ENCODE results near the gene HAO1. TPM values are rescaled to one million over a fixed set of nuclear protein-coding genes. Genes with fewer than 3 reads are reported as not detected.
A peak's percentile ranks its signal among the peaks of the same experiment; 100 is the strongest.

Gene HAO1
- total RNA-seq, 2 experiments from 2014 or later, result not detected

GRCh38 chr20:7911586-7912330 is 28.5 kb downstream of the HAO1 start:
- Mint-ChIP-seq H3K27me3 (no peaks in the 10 kb centered on the region), H3K4me3 (no peak overlapping the region), H3K4me1 (no peaks in the 10 kb centered on the region), H3K9me3 (no peaks in the 10 kb centered on the region), H3K27ac (no peak overlapping the region), H3K36me3 (ENCODE audit: low read depth) (no peaks in the 10 kb centered on the region)
- POLR2A ChIA-PET, result no interaction called here
- CTCF ChIA-PET, result no interaction called here
- DNase-seq, result no peak

GRCh38 chr20:7908905-7909304 is 31.4 kb downstream of the HAO1 start:
- ChIA-PET CTCF (interaction anchor here (0.7 kb wide), 1 partner anchor 56 kb away, joined by 4 read pairs; no protein-coding TSS in a partner anchor), POLR2A (no interaction called here)

GRCh38 chr20:7903429-7903828 is 36.8 kb downstream of the HAO1 start:
- ChIA-PET POLR2A (no interaction called here), CTCF (no interaction called here)
- no peaks in the 10 kb centered on the region for H3K27me3 Mint-ChIP-seq
- no peaks in the 10 kb centered on the region for H3K36me3 Mint-ChIP-seq (ENCODE audit: low read depth)
- H3K4me3 Mint-ChIP-seq, result no peak overlapping the region
- H3K9me3 Mint-ChIP-seq, result no peaks in the 10 kb centered on the region
- DNase-seq, result no peak
- H3K4me1 Mint-ChIP-seq, result no peaks in the 10 kb centered on the region
- no peak overlapping the region for H3K27ac Mint-ChIP-seq

More at GRCh38 chr20:7908905-7909304, 31.4 kb downstream of the HAO1 start:
- no peaks in the 10 kb centered on the region for H3K4me1 Mint-ChIP-seq
- H3K27me3 Mint-ChIP-seq, result no peaks in the 10 kb centered on the region
- DNase-seq, result no peak
- H3K27ac Mint-ChIP-seq, result no peak overlapping the region
- H3K36me3 Mint-ChIP-seq (ENCODE audit: low read depth), result no peaks in the 10 kb centered on the region
- H3K9me3 Mint-ChIP-seq, result no peaks in the 10 kb centered on the region
- no peak overlapping the region for H3K4me3 Mint-ChIP-seq

GRCh38 chr20:7902879-7903278 is 37.4 kb downstream of the HAO1 start:
- no peaks in the 10 kb centered on the region for H3K27me3 Mint-ChIP-seq
- no peaks in the 10 kb centered on the region for H3K4me1 Mint-ChIP-seq
- no peaks in the 10 kb centered on the region for H3K9me3 Mint-ChIP-seq
- H3K36me3 Mint-ChIP-seq (ENCODE audit: low read depth), result no peaks in the 10 kb centered on the region
- ChIA-PET POLR2A (no interaction called here), CTCF (no interaction called here)
- no peak for DNase-seq
- H3K4me3 Mint-ChIP-seq, result no peak overlapping the region
- H3K27ac Mint-ChIP-seq, result no peak overlapping the region

- Mint-ChIP-seq H3K9me3 (no peaks in the 10 kb centered on the region), H3K27me3 (no peaks in the 10 kb centered on the region), H3K27ac (no peak overlapping the region), H3K36me3 (ENCODE audit: low read depth) (no peaks in the 10 kb centered on the region), H3K4me3 (no peak overlapping the region), H3K4me1 (no peaks in the 10 kb centered on the region)
- ChIA-PET CTCF (no interaction called here), POLR2A (interaction anchor here (0.7 kb wide), 1 partner anchor 51 kb away, joined by 3 read pairs; no protein-coding TSS in a partner anchor)
- DNase-seq, result no peak
These were observed 42.4 kb downstream of the HAO1 start for GRCh38 chr20:7897781-7898364.

- no peaks in the 10 kb centered on the region for H3K36me3 Mint-ChIP-seq (ENCODE audit: low read depth)
- H3K9me3 Mint-ChIP-seq, result peaks cover 6% of the 10 kb centered on the region
- CTCF ChIA-PET, result no interaction called here
- POLR2A ChIA-PET, result no interaction called here
- no peak for DNase-seq
- H3K4me1 Mint-ChIP-seq, result no peaks in the 10 kb centered on the region
- no peak overlapping the region for H3K27ac Mint-ChIP-seq
- no peaks in the 10 kb centered on the region for H3K27me3 Mint-ChIP-seq
- no peak overlapping the region for H3K4me3 Mint-ChIP-seq
These were observed 47.1 kb downstream of the HAO1 start for GRCh38 chr20:7893014-7893730.

GRCh38 chr20:7891705-7892104 is 48.6 kb downstream of the HAO1 start:
- no peaks in the 10 kb centered on the region for H3K36me3 Mint-ChIP-seq (ENCODE audit: low read depth)
- H3K9me3 Mint-ChIP-seq, result peaks cover 6% of the 10 kb centered on the region
- no peak overlapping the region for H3K27ac Mint-ChIP-seq
- no peak for DNase-seq
- CTCF ChIA-PET, result no interaction called here
- POLR2A ChIA-PET, result no interaction called here
- H3K4me1 Mint-ChIP-seq, result no peaks in the 10 kb centered on the region
- H3K27me3 Mint-ChIP-seq, result no peaks in the 10 kb centered on the region
- H3K4me3 Mint-ChIP-seq, result no peak overlapping the region

- H3K4me1 Mint-ChIP-seq, result no peaks in the 10 kb centered on the region
- ChIA-PET POLR2A (no interaction called here), CTCF (interaction anchor here (1.1 kb wide), 1 partner anchor 11 kb away, joined by 3 read pairs; no protein-coding TSS in a partner anchor)
- H3K27ac Mint-ChIP-seq, result no peak overlapping the region
- peaks cover 6% of the 10 kb centered on the region for H3K9me3 Mint-ChIP-seq
- DNase-seq, result no peak
- no peak overlapping the region for H3K4me3 Mint-ChIP-seq
- no peaks in the 10 kb centered on the region for H3K36me3 Mint-ChIP-seq (ENCODE audit: low read depth)
- H3K27me3 Mint-ChIP-seq, result no peaks in the 10 kb centered on the region
These were observed 50.5 kb downstream of the HAO1 start for GRCh38 chr20:7889736-7890135.

GRCh38 chr20:7883741-7884140 is 56.5 kb downstream of the HAO1 start:
- Mint-ChIP-seq H3K27ac (no peak overlapping the region), H3K9me3 (no peaks in the 10 kb centered on the region)
- POLR2A ChIA-PET, result no interaction called here

GRCh38 chr20:7883309-7883708 is 56.9 kb downstream of the HAO1 start:
- Mint-ChIP-seq H3K4me1 (peaks cover 11% of the 10 kb centered on the region), H3K9me3 (no peaks in the 10 kb centered on the region), H3K4me3 (no peak overlapping the region), H3K27me3 (peaks cover 1% of the 10 kb centered on the region), H3K36me3 (ENCODE audit: low read depth) (no peaks in the 10 kb centered on the region), H3K27ac (no peak overlapping the region)
- POLR2A ChIA-PET, result no interaction called here
- CTCF ChIA-PET, result no interaction called here
- no peak for DNase-seq

More at GRCh38 chr20:7883741-7884140, 56.5 kb downstream of the HAO1 start:
- H3K4me1 Mint-ChIP-seq, result peaks cover 11% of the 10 kb centered on the region
- CTCF ChIA-PET, result no interaction called here
- no peak for DNase-seq
- no peak overlapping the region for H3K4me3 Mint-ChIP-seq
- peaks cover 1% of the 10 kb centered on the region for H3K27me3 Mint-ChIP-seq
- no peaks in the 10 kb centered on the region for H3K36me3 Mint-ChIP-seq (ENCODE audit: low read depth)

- ChIA-PET CTCF (no interaction called here), POLR2A (no interaction called here)
- Mint-ChIP-seq H3K4me3 (no peak overlapping the region), H3K4me1 (peaks cover 11% of the 10 kb centered on the region), H3K27ac (no peak overlapping the region), H3K27me3 (peaks cover 1% of the 10 kb centered on the region), H3K9me3 (no peaks in the 10 kb centered on the region), H3K36me3 (ENCODE audit: low read depth) (no peaks in the 10 kb centered on the region)
- no peak for DNase-seq
These were observed 58.2 kb downstream of the HAO1 start for GRCh38 chr20:7882076-7882475.

GRCh38 chr20:7881551-7881950 is 58.7 kb downstream of the HAO1 start:
- Mint-ChIP-seq H3K27me3 (peaks cover 1% of the 10 kb centered on the region), H3K36me3 (ENCODE audit: low read depth) (no peaks in the 10 kb centered on the region), H3K27ac (no peak overlapping the region), H3K4me1 (peaks cover 11% of the 10 kb centered on the region), H3K4me3 (no peak overlapping the region), H3K9me3 (no peaks in the 10 kb centered on the region)
- POLR2A ChIA-PET, result no interaction called here
- CTCF ChIA-PET, result no interaction called here
- no peak for DNase-seq

GRCh38 chr20:7879883-7880282 is 60.4 kb downstream of the HAO1 start:
- no peaks in the 10 kb centered on the region for H3K9me3 Mint-ChIP-seq
- no peaks in the 10 kb centered on the region for H3K36me3 Mint-ChIP-seq (ENCODE audit: low read depth)
- ChIA-PET CTCF (no interaction called here), POLR2A (no interaction called here)
- peaks cover 1% of the 10 kb centered on the region for H3K27me3 Mint-ChIP-seq
- peaks cover 11% of the 10 kb centered on the region for H3K4me1 Mint-ChIP-seq
- H3K4me3 Mint-ChIP-seq, result no peak overlapping the region
- H3K27ac Mint-ChIP-seq, result no peak overlapping the region
- DNase-seq, result peak; percentile 10
